Renal pelvis (tissue), 4 donors: ENCODE results near the gene PILRB. TPM values are rescaled to one million over a fixed set of nuclear protein-coding genes. Genes with fewer than 3 reads are reported as not detected.

Source experiments
- DNase-seq: peaks from one replicate; pipeline ENCODE4 v3.0.0-alpha.2; 2013
- polyA plus RNA-seq, 3 donors: library from polyadenylated mRNA; unstranded; fragments of 120-200 nt; gene quantifications; one replicate each; pipeline ENCODE4 v1.2.1, GENCODE V29; 2013; ENCODE audit not compliant: insufficient read length in 3 of 3

PILRB gene
- polyA plus RNA-seq, 3 donors, result 35.8 to 63.6 (median 63.1) TPM

DNA sequence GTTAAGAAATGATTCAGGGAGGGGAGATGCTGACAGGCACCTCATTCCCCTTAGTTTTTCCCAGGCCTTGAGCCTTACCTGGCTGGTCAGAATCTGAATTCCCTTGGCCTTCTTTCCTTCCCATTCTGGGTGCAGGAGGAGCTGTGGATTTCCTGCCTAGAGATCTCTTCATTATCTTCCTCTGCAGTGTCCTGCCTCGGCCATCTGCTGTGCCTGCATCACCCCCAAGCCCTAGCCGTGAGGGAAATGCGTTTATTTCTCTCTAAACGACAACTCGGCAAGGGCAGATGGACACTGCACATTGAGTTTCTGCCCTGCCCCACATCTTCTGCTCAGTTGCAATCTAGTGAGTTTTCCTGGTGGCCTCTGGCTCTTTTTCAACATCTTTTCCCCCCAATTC is 43.9 kb downstream of the PILRB start:
- DNase-seq, result no peak

DNA sequence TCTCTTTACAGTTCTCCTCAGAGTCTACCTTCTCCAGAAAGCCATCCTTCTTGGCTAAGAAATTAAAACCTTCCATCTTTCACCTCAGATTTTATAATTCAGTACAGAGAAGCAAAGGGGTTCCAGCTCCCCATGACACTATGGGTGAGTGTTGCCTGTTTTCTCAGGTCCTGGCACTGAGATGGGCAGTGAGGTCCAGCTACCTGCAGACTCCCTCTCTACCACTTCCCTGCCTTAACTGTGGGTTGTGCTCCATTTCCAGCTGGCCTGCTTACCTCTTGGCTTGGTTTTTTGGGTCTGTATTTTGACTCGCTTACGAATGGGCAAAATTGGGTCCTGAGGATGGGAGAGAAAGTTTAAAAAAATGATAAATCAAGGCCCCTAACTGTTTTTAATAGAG is 44.3 kb downstream of the PILRB start:
- no peak for DNase-seq

- DNase-seq, result no peak
Measured at GRCh38 chr7:100406767-100407166, 48.9 kb downstream of the PILRB start.

DNA sequence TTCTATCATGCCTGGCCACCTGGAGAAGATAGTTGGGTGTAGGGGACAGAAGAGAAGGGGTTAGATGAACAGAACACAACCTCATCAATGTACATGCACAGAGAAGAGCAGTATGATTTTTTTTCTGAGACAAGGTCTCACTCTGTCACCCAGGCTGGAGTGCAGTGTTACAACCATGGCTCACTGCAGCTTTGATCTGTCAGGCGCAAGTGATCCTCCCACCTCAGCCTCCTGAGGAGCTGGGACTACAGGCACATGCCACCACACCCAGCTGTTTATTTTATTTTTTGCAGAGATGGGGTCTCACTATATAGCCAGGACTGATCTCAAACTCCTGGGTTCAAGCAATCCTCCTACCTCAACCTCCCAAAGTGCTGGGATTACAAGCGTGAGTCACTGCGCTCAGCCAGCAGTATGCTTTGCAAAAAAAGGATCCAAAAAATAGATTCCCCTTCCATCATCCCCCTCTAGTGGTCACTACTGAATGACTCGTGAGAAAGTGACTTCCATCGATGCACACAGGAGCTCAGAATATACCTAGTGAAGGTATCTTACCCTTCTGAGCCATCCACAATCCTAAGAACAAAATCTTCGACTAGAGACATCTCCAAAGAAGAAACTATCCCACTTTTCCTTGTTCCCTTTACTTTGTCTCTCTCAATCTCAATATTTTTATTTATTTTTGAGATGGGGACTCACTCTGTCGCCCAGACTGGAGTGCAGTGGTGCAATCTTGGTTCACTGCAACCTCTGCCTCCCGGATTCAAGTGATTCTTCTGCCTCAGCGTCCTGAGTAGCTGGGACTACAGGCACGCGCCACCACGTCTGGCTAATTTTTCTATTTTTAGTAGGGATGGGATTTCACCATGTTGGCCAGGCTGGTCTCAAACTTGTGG is 49.6 kb downstream of the PILRB start:
- peak; percentile 67 for DNase-seq

GRCh38 chr7:100411101-100411500 is 53.2 kb downstream of the PILRB start:
- DNase-seq, result no peak

GRCh38 chr7:100413346-100413745 is 55.4 kb downstream of the PILRB start:
- no peak for DNase-seq

DNA sequence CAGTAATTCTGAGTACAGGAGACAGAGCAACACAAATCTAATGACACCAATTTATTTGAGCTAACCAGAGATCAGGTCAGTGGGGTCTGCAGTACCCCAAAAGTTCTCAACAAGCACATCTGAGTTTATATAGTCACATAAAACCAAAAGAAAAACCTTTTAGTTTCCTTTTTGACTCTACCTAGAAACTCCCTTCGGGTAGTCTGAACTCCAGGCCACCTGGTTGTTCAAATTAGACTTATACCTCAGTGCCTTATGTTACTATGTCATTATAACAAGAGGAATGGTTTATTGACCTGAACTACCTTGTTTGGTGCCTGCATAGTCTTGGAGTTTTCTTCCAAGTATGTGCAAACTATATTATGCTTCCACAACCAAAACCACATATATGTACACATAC is 56.0 kb downstream of the PILRB start:
- no peak for DNase-seq

- no peak for DNase-seq
Measured at GRCh38 chr7:100415448-100415847, 57.5 kb downstream of the PILRB start.

Other genes starting within 250 kb of the PILRB start
- gene TAF6, start 238.8 kb upstream of the PILRB start, polyA plus RNA-seq, result 10 to 100 TPM; 65.8 to 72.3 (median 69.2) TPM
- gene CNPY4, start 238.5 kb upstream of the PILRB start, polyA plus RNA-seq, result 10 to 100 TPM; 39.3 to 43.0 (median 41.5) TPM
- 1 to 10 TPM; 1.7 to 2.6 (median 2.0) TPM for gene MBLAC1, start 231.2 kb upstream of the PILRB start, polyA plus RNA-seq
- 100 to 1,000 TPM; 116 to 136 (median 129) TPM for gene LAMTOR4, start 209.2 kb upstream of the PILRB start, polyA plus RNA-seq
- gene TRAPPC14, start 199.4 kb upstream of the PILRB start, polyA plus RNA-seq, result 10 to 100 TPM; 21.0 to 27.1 (median 24.7) TPM
- 1 to 10 TPM; 5.8 to 6.0 (median 5.9) TPM for gene GAL3ST4, start 189.5 kb upstream of the PILRB start, polyA plus RNA-seq
- 10 to 100 TPM; 13.6 to 16.6 (median 14.0) TPM for gene GPC2, start 180.7 kb upstream of the PILRB start, polyA plus RNA-seq
- 10 to 100 TPM; 10.2 to 33.4 (median 30.1) TPM for gene STAG3, start 180.2 kb upstream of the PILRB start, polyA plus RNA-seq
- gene PVRIG, start 138.2 kb upstream of the PILRB start, polyA plus RNA-seq, result 1 to 10 TPM; 2.0 to 9.2 (median 8.1) TPM
- gene SPDYE3, start 50.4 kb upstream of the PILRB start, polyA plus RNA-seq, result 10 to 100 TPM in 1 of 3 donors, 1 to 10 TPM in 2; 6.4 to 10.4 (median 8.1) TPM
- gene PILRA, start 15.4 kb downstream of the PILRB start, polyA plus RNA-seq, result 10 to 100 TPM in 1 of 3 donors, 1 to 10 TPM in 2; 4.5 to 10.1 (median 6.3) TPM
- 1 to 10 TPM; 6.3 to 8.4 (median 7.0) TPM for gene ZCWPW1, start 70.6 kb downstream of the PILRB start, polyA plus RNA-seq
- 10 to 100 TPM; 55.0 to 63.4 (median 62.5) TPM for gene MEPCE, start 71.7 kb downstream of the PILRB start, polyA plus RNA-seq
- gene PPP1R35, start 78.4 kb downstream of the PILRB start, polyA plus RNA-seq, result 10 to 100 TPM; 20.9 to 23.5 (median 23.2) TPM
- gene SPACDR, start 106.1 kb downstream of the PILRB start, polyA plus RNA-seq, result 1 to 10 TPM in 2 of 3 donors, under 1 TPM in 1; 0.73 to 1.9 (median 1.3) TPM
- 10 to 100 TPM; 48.2 to 57.9 (median 55.5) TPM for gene TSC22D4, start 121.1 kb downstream of the PILRB start, polyA plus RNA-seq
- gene NYAP1, start 125.8 kb downstream of the PILRB start, polyA plus RNA-seq, result 1 to 10 TPM; 2.4 to 3.2 (median 2.8) TPM
- 10 to 100 TPM; 11.3 to 16.6 (median 12.8) TPM for gene AGFG2, start 181.1 kb downstream of the PILRB start, polyA plus RNA-seq
- 1 to 10 TPM; 4.4 to 9.6 (median 7.0) TPM for gene SAP25, start 215.8 kb downstream of the PILRB start, polyA plus RNA-seq
- gene LRCH4, start 228.0 kb downstream of the PILRB start, polyA plus RNA-seq, result 10 to 100 TPM; 43.7 to 56.0 (median 46.8) TPM
- 1 to 10 TPM; 1.8 to 2.6 (median 2.3) TPM for gene FBXO24, start 228.2 kb downstream of the PILRB start, polyA plus RNA-seq
- gene PCOLCE, start 244.2 kb downstream of the PILRB start, polyA plus RNA-seq, result 100 to 1,000 TPM; 108 to 146 (median 137) TPM